GM21825 (cell line): ENCODE data around the gene EXOC2.
"Not testable (repeated sequence)": the region's sequence is repeated elsewhere in the genome, so short reads cannot be mapped to it uniquely, and the experiment has no call there.

Source experiments
- ATAC-seq: cut with Tn5 transposase; IDR thresholded peaks from one replicate; pipeline ENCODE4 v1.9.1; 2021; ENCODE audit warnings: mild to moderate bottlenecking, moderate library complexity; ENCODE audit not compliant: unreplicated experiment

The EXOC2 gene

DNA sequence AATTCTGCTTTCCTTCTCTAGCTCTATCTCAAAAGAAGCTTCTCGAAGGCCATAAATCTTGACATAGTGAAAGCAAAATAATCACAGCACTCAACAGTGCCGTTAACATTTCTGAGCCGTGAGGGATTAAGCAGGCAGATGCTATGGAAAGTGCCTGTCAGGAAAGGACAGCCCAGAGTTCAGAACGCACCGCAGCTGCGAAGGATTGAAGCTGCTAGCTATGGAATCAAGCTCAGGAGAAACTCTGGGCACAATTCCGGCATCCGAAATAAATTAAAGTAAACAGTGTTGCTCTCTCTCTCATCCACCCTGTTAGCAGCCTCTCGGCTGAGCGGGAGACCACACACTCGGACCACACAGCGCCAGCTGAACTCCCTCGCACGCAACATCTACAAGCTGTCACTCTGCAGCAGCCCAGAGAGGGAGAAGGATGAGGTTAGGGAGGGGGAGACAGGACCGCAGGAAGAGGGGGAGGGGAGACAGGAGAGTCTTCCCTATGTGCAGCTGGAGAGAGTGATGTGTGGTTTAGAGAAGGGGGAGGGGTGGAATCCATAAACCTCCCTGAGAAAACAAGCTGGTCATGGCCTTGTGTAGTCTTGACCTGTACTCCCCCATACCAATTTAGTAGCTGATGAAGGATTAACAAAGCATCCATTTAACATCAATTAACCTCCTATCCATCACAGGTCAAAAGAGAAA, 9.0 kb downstream of the EXOC2 start:
- ATAC-seq: no peak

DNA sequence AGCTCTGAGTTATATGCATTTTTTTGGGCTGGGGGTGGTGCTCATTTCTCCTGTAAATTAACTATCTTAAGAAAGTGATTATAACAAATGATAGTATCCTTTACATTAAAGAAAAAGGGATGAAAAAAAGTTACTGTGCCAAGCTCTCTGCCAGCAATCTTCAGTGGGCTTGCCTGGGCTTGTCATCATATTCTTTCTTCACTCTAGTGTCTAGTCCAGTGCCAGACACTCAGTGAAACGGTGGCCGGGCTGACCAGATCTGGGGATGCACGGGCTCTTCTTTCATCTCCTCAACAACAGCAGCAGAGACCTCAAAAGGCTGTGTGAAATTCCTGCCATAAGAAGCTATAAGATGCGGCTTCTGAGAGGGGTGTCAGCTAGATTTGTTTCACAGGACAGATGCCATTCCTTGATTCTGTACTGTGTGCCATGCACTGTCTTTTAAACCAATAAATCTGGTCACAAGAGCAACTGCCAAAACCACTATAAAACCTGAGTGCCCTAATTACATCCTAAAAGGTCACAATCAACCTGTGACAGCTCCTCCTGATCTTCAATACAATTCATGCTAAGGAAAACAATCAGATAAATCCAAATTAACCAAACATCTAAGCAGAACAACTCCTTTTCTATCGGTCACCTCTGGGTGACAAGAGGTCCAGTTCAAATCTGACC, 12.1 kb downstream of the EXOC2 start:
- no peak for ATAC-seq

DNA sequence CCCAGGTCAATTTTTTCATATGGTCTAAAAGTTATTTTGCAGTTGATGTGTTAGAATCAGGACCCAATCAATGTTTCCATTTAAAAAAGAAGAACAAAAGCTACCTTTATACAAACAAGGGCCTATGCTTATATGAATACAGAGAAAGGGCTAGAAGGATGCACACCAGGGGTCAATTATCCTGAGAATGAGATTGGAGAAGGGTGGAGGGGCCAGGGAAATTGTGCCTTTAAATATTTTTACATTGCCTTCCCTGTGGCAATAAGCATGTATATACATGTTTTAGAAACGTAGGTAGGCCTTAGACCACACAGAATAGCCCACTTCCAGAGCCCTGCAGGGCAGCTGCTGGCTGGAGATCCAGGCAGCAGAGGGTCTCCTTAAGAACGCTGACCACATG, 12.7 kb downstream of the EXOC2 start:
- ATAC-seq: no peak

DNA sequence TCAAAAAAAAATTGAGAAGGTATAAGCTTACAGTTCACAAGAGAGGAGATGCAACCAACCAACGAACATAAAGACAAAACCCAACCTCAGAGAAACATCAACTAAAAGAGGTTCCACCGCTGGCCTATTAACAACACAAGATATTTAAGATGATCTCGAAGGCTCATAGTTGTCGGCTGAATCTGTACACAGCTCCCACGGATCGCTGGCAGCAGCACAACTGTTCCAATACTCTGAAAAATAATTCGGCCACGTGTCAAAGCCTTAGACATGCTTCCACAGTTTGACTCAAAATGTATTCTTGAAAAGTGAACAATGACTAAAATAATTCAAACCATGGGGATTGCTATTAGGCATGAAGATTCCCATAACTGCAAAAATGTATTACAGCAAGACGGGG, 13.7 kb downstream of the EXOC2 start:
- ATAC-seq: no peak

DNA sequence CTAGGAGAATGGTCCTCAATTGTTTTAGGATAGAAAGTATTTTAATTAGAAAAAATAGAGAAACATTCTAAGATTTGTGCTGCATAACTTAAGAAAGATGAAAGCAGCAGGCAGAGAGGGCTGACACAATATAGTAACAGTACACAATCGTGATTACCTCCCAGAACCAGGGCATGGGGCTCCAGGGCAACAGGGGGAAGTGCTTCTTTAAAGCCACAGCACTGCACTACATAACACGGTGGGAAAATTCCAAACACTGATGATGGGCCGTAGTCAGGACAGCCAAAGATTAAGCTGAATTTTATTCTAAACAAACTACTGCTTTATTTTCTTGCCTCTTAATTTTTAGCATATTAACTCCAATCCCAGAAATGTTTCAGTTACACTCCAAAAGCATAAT, 14.4 kb downstream of the EXOC2 start:
- no peak for ATAC-seq

DNA sequence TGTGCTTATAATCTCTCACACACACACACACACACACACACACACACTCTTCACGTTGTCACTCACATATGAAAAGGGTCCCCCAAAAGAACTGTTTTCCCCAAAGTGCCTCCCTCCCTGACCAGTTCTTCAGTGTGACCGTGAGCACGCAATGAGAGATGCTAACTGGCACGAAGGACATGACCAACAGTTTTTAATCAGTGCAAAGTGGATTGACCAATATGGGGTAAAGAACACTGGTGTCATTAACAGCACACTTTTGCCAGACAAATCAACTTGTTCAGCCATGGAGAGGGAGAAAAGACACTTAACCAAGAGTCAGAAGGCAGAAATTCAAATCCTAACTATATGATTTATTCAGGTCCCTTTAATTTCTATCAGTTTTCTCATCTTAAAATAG, 15.0 kb downstream of the EXOC2 start:
- ATAC-seq: no peak

DNA sequence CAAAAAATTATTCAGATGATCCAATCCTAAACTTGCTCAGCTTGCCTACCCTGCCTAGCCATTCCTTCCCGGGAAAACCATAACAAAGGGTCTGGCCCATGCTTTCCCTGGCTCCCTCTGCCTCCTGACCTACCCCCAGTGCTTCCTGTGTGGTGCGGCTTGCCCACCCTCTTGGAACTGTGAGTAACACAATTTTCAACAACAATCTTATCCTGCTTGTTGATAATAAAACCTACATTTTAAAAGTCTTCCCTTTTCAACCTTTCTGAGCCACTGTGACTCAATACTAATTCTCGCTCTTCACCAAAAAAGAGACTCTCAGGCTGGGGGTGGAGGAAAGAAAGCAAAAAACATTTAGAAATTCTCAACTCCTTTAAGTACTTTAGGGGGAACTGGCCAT, 18.0 kb downstream of the EXOC2 start:
- ATAC-seq: no peak

DNA sequence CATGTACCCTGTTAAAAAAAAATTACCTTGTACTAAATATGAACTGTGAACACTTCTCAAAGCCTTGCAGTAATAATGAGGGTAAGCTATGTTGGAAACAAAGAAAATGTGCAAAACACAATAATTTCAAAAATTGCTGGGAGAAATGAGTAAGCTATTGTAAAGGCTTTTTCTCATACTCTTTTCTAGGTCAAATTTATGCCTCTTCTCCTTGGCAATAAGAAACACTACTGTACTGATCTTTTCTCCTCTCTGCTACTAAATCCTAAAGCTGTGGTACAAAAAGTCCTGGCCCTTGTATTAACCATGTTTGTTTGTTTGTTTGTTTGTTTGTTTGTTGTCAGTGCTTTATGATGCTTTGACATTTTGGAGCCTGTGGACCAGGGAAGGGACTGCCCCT, 18.5 kb downstream of the EXOC2 start:
- no peak for ATAC-seq

DNA sequence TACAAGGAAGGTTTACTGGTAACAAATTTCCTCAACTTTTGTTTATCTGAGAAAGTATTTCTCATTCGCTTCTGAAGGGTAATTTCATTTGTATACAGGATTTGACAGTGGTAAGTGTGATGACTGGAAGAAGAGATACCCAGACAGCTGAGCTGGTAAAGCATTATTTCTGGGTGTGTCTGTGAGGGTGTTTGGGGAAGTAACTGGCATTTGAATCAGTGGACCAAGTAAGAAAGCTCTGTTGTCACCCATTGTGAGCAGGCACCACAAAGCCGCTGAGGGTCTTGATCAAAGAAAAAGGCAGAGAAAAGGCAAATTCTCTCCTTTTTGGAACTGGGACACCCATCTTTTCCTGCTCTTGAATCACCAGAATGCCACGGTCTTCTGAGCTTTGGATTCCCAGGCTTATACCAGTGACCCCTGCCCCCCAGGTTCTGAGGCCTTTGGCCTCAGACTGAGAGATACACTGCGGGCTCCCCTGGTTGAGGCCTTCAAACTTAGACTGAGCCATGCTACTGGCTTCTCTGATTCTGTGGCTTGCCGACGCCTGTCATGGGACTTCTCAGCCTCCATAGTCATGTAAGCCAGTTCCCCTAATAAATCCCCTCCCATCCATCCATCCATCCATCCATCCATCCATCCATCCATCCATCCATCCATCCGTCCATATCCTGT, 25.5 kb downstream of the EXOC2 start:
- no peak for ATAC-seq

DNA sequence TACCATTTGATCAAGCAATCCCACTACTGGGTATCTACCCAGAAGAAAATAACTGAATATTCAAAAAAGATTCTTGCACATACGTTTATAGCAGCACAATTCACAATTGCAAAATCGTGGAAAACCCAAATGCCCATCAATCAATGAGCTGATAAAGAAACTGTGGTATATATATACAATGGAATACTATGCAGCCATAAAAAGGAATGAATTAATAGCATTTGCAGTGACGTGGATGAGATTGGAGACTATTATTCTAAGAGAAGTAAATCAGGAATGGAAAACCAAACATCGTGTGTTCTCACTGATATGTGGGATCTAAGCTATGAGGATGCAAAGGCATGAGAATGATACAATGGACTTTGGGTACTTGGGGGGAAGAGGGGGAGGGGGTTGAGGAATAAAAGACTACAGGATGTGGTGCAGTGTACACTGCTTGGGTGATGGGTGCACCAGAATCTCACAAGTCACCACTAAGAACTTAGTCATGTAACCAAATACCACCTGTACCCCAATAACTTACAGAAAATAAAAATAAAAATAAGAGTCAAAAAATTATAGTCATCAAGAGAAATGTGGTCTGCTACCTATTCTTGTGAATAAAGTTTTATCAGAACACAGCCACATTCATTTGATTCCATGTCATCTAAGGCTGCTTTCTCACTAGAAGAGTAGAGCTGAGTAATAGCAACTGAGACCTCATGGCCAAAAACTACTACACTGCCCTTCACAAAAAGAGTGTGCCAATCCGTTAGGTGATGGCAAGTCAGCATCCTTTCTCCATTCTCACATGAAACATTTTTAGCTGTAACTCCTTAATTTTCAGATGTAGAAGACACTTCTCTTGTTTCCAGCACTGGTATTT, 27.3 kb downstream of the EXOC2 start:
- ATAC-seq: no peak

DNA sequence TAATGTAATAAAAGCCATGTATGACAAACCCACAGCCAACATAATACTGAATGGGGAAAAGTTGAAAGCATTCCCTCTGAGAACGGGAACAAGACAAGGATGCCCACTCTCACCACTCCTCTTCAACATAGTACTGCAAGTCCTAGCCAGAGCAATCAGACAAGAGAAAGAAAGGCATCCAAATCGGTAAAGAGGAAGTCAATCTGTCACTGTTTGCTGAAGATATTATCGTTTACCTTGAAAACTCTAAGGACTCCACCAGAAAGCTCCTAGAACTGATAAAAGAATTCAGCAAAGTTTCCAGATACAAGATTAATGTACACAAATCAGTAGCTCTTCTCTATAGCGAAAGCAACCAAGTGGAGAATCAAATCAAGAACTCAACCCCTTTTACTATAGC, 29.2 kb downstream of the EXOC2 start:
- ATAC-seq: not testable (repeated sequence)

DNA sequence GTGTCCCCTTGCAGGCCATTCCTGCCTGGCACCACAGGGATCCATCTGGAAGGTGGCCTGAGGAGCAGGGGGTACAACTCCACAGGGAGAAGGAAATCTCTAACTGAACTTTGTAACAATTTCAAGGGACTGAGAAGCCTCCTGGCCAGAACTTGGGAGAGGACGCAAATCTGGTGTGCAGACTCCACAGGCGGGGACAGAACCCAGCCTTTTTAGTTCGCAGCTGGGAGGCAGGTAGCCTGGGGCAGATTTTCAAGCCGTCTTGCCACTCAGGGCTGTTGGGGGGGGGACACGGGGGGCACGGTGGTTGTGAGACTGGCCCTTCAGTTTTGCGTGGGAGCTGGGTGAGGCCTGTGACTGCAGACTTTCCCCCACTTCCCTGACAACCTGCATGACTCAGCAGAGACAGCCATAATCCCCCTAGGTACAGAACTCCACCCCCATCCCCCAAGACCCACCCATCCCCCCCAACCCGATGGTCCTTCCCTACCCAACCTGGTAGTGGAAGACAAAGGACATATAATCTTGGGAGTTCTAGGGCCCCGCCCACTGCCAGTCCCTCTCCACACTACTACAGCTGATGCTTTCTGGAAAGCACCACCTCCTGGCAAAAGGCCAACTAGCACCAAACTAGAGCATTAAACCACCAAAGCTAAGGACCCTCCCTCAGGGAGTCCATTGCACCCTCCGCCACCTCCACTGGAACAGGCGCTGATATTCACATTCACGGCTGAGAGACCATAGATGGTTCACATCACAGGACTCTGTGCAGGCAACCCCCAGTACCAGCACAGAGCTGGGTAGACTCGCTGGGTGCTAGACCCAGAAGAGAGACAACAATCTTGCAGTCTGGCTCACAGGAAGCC, 33.0 kb downstream of the EXOC2 start:
- no peak for ATAC-seq

DNA sequence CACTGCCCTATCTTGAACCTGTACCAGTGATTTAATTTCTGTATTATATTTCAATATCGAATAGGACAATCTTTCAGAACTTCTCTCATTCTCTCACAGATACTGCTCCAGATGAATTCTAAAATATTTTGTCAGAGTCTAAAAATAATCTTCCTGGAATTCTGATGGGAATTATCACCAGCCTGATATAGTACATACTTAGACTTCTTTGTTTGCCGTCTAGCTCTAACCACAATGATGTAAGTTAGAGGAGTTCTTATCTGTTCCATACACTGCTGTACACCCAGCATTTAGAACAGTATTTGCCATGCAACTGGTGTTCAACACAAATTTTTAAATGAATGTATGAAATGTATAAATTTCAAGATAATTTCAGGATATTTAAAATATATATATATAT, 34.7 kb downstream of the EXOC2 start:
- no peak for ATAC-seq

DNA sequence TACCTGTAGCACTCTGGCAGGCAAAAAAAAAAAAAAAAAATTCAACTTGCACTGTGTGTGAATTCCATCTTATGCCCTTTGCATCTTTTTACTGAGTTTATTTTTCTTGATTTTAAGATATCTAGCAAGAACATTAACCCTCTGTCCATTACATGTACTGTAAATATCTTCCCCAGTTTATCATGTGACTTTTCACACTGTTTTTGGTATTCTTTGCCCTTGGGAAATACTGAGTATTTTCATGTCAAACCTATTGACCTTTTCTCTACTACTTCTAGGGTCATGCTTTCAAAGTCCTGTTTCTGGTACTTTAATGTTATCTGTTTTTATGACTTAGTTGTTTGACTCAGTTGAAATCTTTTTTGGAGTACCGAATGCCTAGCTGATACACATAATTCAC, 35.2 kb downstream of the EXOC2 start:
- no peak for ATAC-seq

DNA sequence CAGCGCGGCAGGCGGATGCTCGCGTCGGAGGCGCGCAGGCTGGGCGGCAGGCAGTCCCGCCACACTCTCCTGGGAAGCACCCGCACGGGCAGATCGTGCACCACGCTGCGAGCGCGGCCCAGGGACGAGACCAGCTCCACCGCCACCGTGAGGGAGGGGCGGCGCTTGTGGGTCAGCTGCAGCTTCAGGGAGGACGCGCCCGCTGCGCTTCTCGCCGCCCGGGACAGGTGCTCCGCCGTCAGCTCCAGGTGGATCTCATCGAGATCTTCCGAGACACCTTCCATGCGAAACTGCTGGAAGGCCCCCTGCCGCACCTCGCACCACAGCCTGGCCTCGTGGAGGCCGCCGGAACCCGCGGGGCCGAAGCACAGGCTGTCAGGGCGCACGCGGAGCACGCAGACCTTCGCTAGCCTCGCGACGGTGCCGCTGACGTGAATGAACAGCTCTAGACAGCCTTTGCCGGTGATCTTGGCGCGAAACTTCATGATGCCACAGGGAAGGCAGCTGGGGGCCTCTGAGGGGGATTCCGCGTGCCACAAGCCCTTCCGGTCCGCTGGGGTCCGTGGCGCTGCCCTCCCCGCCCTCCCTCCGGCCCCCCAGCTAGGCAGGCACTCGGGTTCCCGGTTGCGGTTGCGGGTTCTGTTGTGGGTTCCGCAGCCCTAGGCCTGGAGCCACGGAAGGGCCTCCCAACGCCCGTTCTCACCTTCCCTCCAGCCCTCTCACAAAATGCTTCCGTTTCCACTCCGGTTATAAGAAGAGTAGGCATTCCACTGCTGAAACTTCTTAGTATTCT, 36.3 kb downstream of the EXOC2 start, which contains the start of gene HUS1B:
TSS of gene HUS1B (minus strand) at position 641 of the 793 bp plus-strand sequence. CDS start at position 485, 156 bp downstream.
- ATAC-seq: no peak

DNA sequence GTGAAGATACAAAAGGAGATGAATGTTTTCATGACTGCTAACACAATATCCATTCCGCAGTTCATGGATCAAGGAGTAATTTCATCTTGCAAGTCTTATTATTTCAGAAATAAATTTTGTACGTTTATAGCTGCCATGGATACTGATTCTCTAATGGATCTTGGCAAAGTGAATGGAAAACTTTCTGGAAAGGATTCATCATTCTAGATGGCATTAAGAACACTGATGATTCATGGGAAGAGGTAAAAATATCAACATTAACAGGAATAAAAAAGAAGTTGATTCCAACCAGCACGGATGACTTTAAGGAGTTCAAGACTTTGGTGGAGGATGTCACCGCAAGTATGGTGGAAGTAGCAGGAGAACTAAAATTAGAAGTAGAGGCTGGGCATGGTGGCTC, 38.8 kb downstream of the EXOC2 start:
- no peak for ATAC-seq

DNA sequence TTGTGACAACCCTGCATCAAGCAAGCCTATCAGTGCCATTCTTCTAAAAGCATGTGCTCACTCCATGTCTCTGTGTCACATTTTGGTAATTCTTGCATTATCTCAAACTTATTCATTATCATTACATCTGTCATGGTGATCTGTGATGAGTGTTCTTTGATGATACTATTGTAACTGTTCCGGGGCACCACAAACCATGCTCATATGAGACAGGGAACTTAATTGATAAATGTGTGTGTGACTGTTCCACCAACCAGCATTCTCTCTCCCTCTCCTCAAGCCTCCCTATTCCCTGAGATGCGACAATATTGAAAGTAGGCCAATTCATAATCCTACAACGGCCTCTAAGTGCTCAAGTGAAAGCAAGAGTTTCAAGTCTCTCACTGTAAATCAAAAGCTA, 40.1 kb downstream of the EXOC2 start:
- no peak for ATAC-seq

DNA sequence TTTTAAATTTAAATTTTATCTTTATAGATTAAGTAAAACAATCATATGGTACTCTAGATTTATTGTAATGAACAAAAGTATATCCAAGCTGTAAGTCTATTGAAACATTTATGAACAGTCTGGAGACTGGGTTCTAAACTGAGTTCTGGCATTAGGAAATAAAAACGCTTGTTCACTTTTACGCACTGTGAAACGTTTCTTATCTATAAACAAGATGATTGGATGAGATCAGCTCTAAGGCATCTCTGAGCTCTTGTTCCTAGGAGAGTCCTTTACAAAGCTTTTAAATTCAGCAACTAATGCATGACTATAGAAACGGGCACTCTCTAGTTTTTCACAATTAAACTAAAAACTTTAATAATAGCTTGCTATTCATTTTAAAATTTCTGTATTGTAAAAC, 42.8 kb downstream of the EXOC2 start:
- no peak for ATAC-seq

DNA sequence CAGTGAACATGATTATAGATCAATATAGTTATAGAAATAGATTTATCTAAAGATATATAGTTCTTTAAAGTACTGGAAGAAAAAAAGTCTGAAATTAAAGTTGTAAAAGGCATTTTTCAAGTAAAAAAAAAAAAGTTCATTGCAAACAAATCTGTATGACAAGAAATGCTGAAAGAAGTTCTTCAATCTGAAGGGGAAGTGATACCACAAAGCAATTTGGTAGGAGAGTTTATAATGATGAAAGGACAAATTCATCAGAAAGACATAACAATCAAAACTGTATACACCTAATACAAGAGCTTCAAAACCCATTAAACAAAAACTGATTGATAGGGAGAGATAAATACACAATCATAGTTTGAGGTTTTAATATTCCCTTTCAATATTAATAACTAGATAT, 50.1 kb downstream of the EXOC2 start:
- no peak for ATAC-seq
